Liver (tissue), 9 donors: ENCODE measurements around the gene ERC2. TPM values are rescaled to one million over a fixed set of nuclear protein-coding genes. Genes with fewer than 3 reads are reported as not detected.

Source experiments
- DNase-seq: peaks from one replicate; pipeline ENCODE4 v3.0.0-alpha.2; 2017; ENCODE audit warnings: low spot score
- H3K27ac ChIP-seq, 2 donors: one replicate each; pipeline ENCODE4 v1.7.0; 2013; ENCODE audit warnings: inconsistent platforms in 2 of 2, low read length in 2 of 2, control low read depth in 1 of 2, low read depth in 1 of 2, mild to moderate bottlenecking in 1 of 2
- H3K27me3 ChIP-seq, 4 donors: one replicate each; pipeline versions ENCODE4 v1.6.1 to v1.7.0; 2013; ENCODE audit warnings: low read length in 3 of 4, inconsistent platforms in 1 of 4, mild to moderate bottlenecking in 1 of 4, moderate library complexity in 1 of 4; ENCODE audit not compliant: control insufficient read depth in 4 of 4, insufficient read depth in 4 of 4
- H3K36me3 ChIP-seq, 4 donors: one replicate each; pipeline versions ENCODE4 v1.6.1 to v1.7.0; 2013; ENCODE audit warnings: low read length in 3 of 4, mild to moderate bottlenecking in 3 of 4, low read depth in 1 of 4, moderate library complexity in 1 of 4; ENCODE audit not compliant: control insufficient read depth in 4 of 4, insufficient read depth in 3 of 4
- H3K4me1 ChIP-seq, 4 donors: one replicate each; pipeline versions ENCODE4 v1.6.1 to v1.7.0; 2013; ENCODE audit warnings: low read length in 3 of 4, mild to moderate bottlenecking in 3 of 4, moderate library complexity in 1 of 4; ENCODE audit not compliant: control insufficient read depth in 4 of 4, insufficient read depth in 4 of 4
- H3K4me3 ChIP-seq, 3 donors: one replicate each; pipeline versions ENCODE4 v1.6.1 to v1.7.0; 2013; ENCODE audit warnings: low read length in 3 of 3, control low read depth in 1 of 3, low read depth in 1 of 3, mild to moderate bottlenecking in 1 of 3
- H3K9ac ChIP-seq, 2 donors: one replicate each; pipeline ENCODE4 v1.7.0; 2013; ENCODE audit warnings: low read length in 2 of 2, mild to moderate bottlenecking in 2 of 2, moderate library complexity in 2 of 2, control low read depth in 1 of 2, low read depth in 1 of 2
- H3K9me3 ChIP-seq, 4 donors: one replicate each; pipeline versions ENCODE4 v1.6.1 to v1.7.0; 2013; ENCODE audit warnings: low read length in 3 of 4; ENCODE audit not compliant: control insufficient read depth in 4 of 4
- EGR1 ChIP-seq, 2 donors: IDR thresholded peaks; 2 replicates each; pipeline ENCODE4 v1.6.1; 2016 to 2018; ENCODE audit warnings: antibody characterized with exemption in 2 of 2, low read depth in 2 of 2
- FOXA1 ChIP-seq: IDR thresholded peaks from 2 replicates; pipeline ENCODE4 v1.6.1; 2016; ENCODE audit warnings: antibody characterized with exemption
- FOXA2 ChIP-seq: IDR thresholded peaks from 2 replicates; pipeline ENCODE4 v1.6.1; 2016; ENCODE audit warnings: antibody characterized with exemption
- GABPA ChIP-seq, 2 donors: IDR thresholded peaks in 1 of 2; conservative IDR thresholded peaks in 1 of 2; 2 replicates each; pipeline ENCODE4 v1.6.1; 2016; ENCODE audit warnings: antibody characterized with exemption in 2 of 2, mild to moderate bottlenecking in 1 of 2, moderate library complexity in 1 of 2
- HNF4A ChIP-seq, 2 donors: conservative IDR thresholded peaks; 2 replicates each; pipeline ENCODE4 v1.6.1; 2016; ENCODE audit warnings: antibody characterized with exemption in 2 of 2, mild to moderate bottlenecking in 2 of 2
- HNF4G ChIP-seq: IDR thresholded peaks from 2 replicates; pipeline ENCODE4 v1.6.1; 2016; ENCODE audit warnings: antibody characterized with exemption
- JUND ChIP-seq, 2 donors: IDR thresholded peaks; 2 replicates each; pipeline ENCODE4 v1.6.1; 2016; ENCODE audit warnings: antibody characterized with exemption in 2 of 2
- NR2F2 ChIP-seq: IDR thresholded peaks from 2 replicates; pipeline ENCODE4 v1.6.1; 2016; ENCODE audit warnings: antibody characterized with exemption
- RAD21 ChIP-seq, 2 donors: IDR thresholded peaks; 2 replicates each; pipeline ENCODE4 v1.6.1; 2016; ENCODE audit warnings: antibody characterized with exemption in 2 of 2, mild to moderate bottlenecking in 2 of 2
- RXRA ChIP-seq, 2 donors: IDR thresholded peaks; 2 replicates each; pipeline ENCODE4 v1.6.1; 2017 to 2018; ENCODE audit warnings: antibody characterized with exemption in 2 of 2, mild to moderate bottlenecking in 1 of 2
- SP1 ChIP-seq: IDR thresholded peaks from 2 replicates; pipeline ENCODE4 v1.6.1; 2018; ENCODE audit warnings: antibody characterized with exemption, mild to moderate bottlenecking
- TAF1 ChIP-seq: conservative IDR thresholded peaks from 2 replicates; pipeline ENCODE4 v1.6.1; 2016; ENCODE audit warnings: antibody characterized with exemption, mild to moderate bottlenecking
- YY1 ChIP-seq: IDR thresholded peaks from 2 replicates; pipeline ENCODE4 v1.6.1; 2016; ENCODE audit warnings: antibody characterized with exemption, mild to moderate bottlenecking
- WGBS: extraction: QIAGEN DNeasy Blood & Tissue Kit; methylation state at CpG from one replicate; pipeline ENCODE4 v1.1.7; 2013; 5-methylcytosine and 5-hydroxymethylcytosine counted together
- polyA plus RNA-seq, 2 donors: library from polyadenylated mRNA; stranded (reverse) in 1 of 2; unstranded in 1 of 2; fragments of 200-250 nt in 1 of 2; fragments of >200 nt in 1 of 2; fragmentation: Nextera tagmentation in 1 of 2; extraction: Ambion mirVana in 1 of 2; gene quantifications; one replicate each; pipeline versions ENCODE4 v1.2.1 to v1.2.3, GENCODE V29; 2013 to 2015
- total RNA-seq, 2 donors: library from RNA; depleted of rRNA; stranded (reverse); fragments of >200 nt; gene quantifications; one replicate each; pipeline ENCODE4 v1.2.3, GENCODE V29; 2014
- TF ChIP-seq, protein P1 (sequence below): IDR thresholded peaks from 2 replicates; pipeline ENCODE4 v1.6.1; 2016; ENCODE audit warnings: antibody characterized with exemption
- TF ChIP-seq, protein P2 (sequence below): IDR thresholded peaks from 2 replicates; pipeline ENCODE4 v1.6.1; 2016; ENCODE audit warnings: antibody characterized with exemption, mild to moderate bottlenecking
- TF ChIP-seq, protein P3 (sequence below): IDR thresholded peaks from 2 replicates; pipeline ENCODE4 v1.6.1; 2016; ENCODE audit warnings: antibody characterized with exemption
- TF ChIP-seq, protein P4 (sequence below): fragments of 150-350 bp; IDR thresholded peaks from 2 replicates; pipeline ENCODE4 v1.5.1; 2017; ENCODE audit warnings: improper control_type of control experiment, low read depth, low read length; ENCODE audit not compliant: missing input control
- TF ChIP-seq, protein P5 (sequence below): IDR thresholded peaks from 2 replicates; pipeline ENCODE4 v1.6.1; 2016; ENCODE audit warnings: antibody characterized with exemption
- donor health status: healthy.
- donor health status: healthy.
- donor health status: healthy.
- donor health status: healthy.
- donor health status: healthy.

The ERC2 gene
- total and polyA plus RNA-seq, 4 donors, result 0.14 to 0.25 TPM; not detected in 2

DNA sequence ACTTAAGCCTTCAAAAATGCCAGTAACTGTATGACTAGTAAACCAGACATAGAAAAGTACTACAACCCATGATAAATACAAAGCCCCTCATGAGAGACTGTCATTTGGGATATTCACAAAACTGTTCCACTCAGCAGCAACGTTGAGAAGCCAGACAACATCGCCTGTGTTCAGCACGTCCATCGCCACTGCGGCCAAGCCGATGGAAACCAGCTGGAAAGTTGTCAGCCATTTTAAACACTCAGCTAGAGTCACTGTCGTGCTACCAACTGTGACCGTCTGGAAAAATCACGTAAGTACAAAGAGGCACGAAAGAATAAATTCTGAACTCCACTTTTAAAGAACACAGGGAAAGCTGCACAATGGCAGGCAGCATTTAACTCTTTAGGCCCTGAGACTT lies 640.5 kb downstream of the ERC2 start:
- Histone ChIP-seq H3K9ac (no peak overlapping the region), H3K9me3 (no peaks in the 10 kb centered on the region), H3K4me3 (no peak overlapping the region), H3K36me3 (no peaks in the 10 kb centered on the region), H3K4me1 (no peaks in the 10 kb centered on the region), H3K27me3 (peaks cover 0 to 3% (median 0%) of the 10 kb centered on the region in 4 donors), H3K27ac (no peak overlapping the region)
- no peak for DNase-seq
- TF ChIP-seq, protein P1, sequence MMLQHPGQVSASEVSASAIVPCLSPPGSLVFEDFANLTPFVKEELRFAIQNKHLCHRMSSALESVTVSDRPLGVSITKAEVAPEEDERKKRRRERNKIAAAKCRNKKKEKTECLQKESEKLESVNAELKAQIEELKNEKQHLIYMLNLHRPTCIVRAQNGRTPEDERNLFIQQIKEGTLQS, result no peak
- no peak for TF ChIP-seq YY1
- TF ChIP-seq, protein P2, sequence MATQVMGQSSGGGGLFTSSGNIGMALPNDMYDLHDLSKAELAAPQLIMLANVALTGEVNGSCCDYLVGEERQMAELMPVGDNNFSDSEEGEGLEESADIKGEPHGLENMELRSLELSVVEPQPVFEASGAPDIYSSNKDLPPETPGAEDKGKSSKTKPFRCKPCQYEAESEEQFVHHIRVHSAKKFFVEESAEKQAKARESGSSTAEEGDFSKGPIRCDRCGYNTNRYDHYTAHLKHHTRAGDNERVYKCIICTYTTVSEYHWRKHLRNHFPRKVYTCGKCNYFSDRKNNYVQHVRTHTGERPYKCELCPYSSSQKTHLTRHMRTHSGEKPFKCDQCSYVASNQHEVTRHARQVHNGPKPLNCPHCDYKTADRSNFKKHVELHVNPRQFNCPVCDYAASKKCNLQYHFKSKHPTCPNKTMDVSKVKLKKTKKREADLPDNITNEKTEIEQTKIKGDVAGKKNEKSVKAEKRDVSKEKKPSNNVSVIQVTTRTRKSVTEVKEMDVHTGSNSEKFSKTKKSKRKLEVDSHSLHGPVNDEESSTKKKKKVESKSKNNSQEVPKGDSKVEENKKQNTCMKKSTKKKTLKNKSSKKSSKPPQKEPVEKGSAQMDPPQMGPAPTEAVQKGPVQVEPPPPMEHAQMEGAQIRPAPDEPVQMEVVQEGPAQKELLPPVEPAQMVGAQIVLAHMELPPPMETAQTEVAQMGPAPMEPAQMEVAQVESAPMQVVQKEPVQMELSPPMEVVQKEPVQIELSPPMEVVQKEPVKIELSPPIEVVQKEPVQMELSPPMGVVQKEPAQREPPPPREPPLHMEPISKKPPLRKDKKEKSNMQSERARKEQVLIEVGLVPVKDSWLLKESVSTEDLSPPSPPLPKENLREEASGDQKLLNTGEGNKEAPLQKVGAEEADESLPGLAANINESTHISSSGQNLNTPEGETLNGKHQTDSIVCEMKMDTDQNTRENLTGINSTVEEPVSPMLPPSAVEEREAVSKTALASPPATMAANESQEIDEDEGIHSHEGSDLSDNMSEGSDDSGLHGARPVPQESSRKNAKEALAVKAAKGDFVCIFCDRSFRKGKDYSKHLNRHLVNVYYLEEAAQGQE, result no peak
- TF ChIP-seq EGR1 (IDR thresholded peaks at IDR 0.05; ENCODE audit: low read depth in 2 of 2), result no peak
- no peak for TF ChIP-seq NR2F2
- TF ChIP-seq, protein P3, sequence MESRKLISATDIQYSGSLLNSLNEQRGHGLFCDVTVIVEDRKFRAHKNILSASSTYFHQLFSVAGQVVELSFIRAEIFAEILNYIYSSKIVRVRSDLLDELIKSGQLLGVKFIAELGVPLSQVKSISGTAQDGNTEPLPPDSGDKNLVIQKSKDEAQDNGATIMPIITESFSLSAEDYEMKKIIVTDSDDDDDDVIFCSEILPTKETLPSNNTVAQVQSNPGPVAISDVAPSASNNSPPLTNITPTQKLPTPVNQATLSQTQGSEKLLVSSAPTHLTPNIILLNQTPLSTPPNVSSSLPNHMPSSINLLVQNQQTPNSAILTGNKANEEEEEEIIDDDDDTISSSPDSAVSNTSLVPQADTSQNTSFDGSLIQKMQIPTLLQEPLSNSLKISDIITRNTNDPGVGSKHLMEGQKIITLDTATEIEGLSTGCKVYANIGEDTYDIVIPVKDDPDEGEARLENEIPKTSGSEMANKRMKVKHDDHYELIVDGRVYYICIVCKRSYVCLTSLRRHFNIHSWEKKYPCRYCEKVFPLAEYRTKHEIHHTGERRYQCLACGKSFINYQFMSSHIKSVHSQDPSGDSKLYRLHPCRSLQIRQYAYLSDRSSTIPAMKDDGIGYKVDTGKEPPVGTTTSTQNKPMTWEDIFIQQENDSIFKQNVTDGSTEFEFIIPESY, result no peak
- no peak for TF ChIP-seq JUND (IDR thresholded peaks at IDR 0.05)
- TF ChIP-seq GABPA (IDR thresholded peaks at IDR 0.05 in 1 of 2, conservative IDR thresholded peaks at IDR 0.05 in 1 of 2), result no peak
- TF ChIP-seq, protein P4, sequence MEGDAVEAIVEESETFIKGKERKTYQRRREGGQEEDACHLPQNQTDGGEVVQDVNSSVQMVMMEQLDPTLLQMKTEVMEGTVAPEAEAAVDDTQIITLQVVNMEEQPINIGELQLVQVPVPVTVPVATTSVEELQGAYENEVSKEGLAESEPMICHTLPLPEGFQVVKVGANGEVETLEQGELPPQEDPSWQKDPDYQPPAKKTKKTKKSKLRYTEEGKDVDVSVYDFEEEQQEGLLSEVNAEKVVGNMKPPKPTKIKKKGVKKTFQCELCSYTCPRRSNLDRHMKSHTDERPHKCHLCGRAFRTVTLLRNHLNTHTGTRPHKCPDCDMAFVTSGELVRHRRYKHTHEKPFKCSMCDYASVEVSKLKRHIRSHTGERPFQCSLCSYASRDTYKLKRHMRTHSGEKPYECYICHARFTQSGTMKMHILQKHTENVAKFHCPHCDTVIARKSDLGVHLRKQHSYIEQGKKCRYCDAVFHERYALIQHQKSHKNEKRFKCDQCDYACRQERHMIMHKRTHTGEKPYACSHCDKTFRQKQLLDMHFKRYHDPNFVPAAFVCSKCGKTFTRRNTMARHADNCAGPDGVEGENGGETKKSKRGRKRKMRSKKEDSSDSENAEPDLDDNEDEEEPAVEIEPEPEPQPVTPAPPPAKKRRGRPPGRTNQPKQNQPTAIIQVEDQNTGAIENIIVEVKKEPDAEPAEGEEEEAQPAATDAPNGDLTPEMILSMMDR, result no peak
- TF ChIP-seq FOXA2, result no peak
- no peak for TF ChIP-seq HNF4G
- TF ChIP-seq HNF4A (conservative IDR thresholded peaks at IDR 0.05), result no peak
- TF ChIP-seq, protein P5, sequence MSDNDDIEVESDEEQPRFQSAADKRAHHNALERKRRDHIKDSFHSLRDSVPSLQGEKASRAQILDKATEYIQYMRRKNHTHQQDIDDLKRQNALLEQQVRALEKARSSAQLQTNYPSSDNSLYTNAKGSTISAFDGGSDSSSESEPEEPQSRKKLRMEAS, result no peak
- TF ChIP-seq FOXA1, result no peak
- no peak for TF ChIP-seq RXRA (IDR thresholded peaks at IDR 0.05)
- TF ChIP-seq SP1, result no peak
- TF ChIP-seq RAD21 (IDR thresholded peaks at IDR 0.05), result no peak
- TF ChIP-seq TAF1, result no peak
- WGBS, result 82% methylated on average over 10 of the region's 10 CpGs
